Transverse colon (tissue), 4 donors: Measurements from ENCODE around the gene TPK1. TPM values are rescaled to one million over a fixed set of nuclear protein-coding genes. Genes with fewer than 3 reads are reported as not detected.

Source experiments
- DNase-seq: peaks from one replicate; pipeline ENCODE4 v3.0.0-alpha.2; 2019
- H3K27ac ChIP-seq, 4 donors: fragments of 200-600 bp; sonication (generic); 2 replicates each; pipeline ENCODE4 v1.5.1; 2016 to 2018; ENCODE audit warnings: inconsistent platforms in 4 of 4
- H3K27me3 ChIP-seq: fragments of 200-600 bp; sonication (generic); 2 replicates; pipeline ENCODE4 v1.5.1; 2017; ENCODE audit warnings: inconsistent platforms
- H3K36me3 ChIP-seq, 4 donors: fragments of 200-600 bp; sonication (generic); 2 replicates each; pipeline ENCODE4 v1.5.1; 2017 to 2019; ENCODE audit warnings: inconsistent platforms in 4 of 4
- H3K4me1 ChIP-seq, 4 donors: fragments of 200-600 bp; sonication (generic); 2 replicates each; pipeline ENCODE4 v1.5.1; 2017 to 2020; ENCODE audit warnings: inconsistent platforms in 4 of 4
- H3K4me3 ChIP-seq, 4 donors: fragments of 200-600 bp; sonication (generic); 1 replicate in 1 of 4; 2 replicates in 3 of 4; pipeline versions ENCODE4 v1.5.1 to v1.6.1; 2017 to 2019; ENCODE audit warnings: inconsistent platforms in 4 of 4
- H3K9me3 ChIP-seq, 2 donors: fragments of 200-600 bp; sonication (generic); 2 replicates each; pipeline ENCODE4 v1.5.1; 2017 to 2019; ENCODE audit warnings: inconsistent platforms in 2 of 2
- CTCF ChIP-seq, 5 experiments: fragments of 200-600 bp in 3 of 5; fragments of 450-650 bp in 2 of 5; sonication (generic) in 3 of 5; IDR thresholded peaks; 1 replicate in 2 of 5; 2 replicates in 3 of 5; pipeline ENCODE4 v1.5.1; 2016 to 2017; ENCODE audit warnings: antibody characterized with exemption in 5 of 5, inconsistent platforms in 3 of 5, mild to moderate bottlenecking in 2 of 5, moderate library complexity in 1 of 5
- EP300 ChIP-seq: sonication (generic); formaldehyde crosslinking; IDR thresholded peaks from one replicate; pipeline ENCODE4 v1.6.1; 2017; ENCODE audit warnings: antibody characterized with exemption, low read depth
- POLR2A ChIP-seq: fragments of 450-650 bp; IDR thresholded peaks from one replicate; pipeline ENCODE4 v1.6.1; 2016; ENCODE audit warnings: antibody characterized with exemption, mild to moderate bottlenecking, moderate library complexity
- POLR2AphosphoS5 ChIP-seq, 3 donors: sonication (generic); formaldehyde crosslinking; IDR thresholded peaks; one replicate each; pipeline ENCODE4 v1.6.1; 2016; ENCODE audit warnings: antibody characterized with exemption in 3 of 3
- WGBS, 2 donors: methylation state at CpG; one replicate each; pipeline ENCODE4 v1.1.5; 2018; ENCODE audit warnings: low coverage in 1 of 2; 5-methylcytosine and 5-hydroxymethylcytosine counted together
- in situ Hi-C, 4 donors: fragments of 200-750 bp; cut with MboI; loops; one replicate each; pipeline versions ENCODE4 v1.15.0 to v1.15.1; 2017; ENCODE audit warnings: low sequenced_read_pairs in 3 of 4, low pct_ligation_motif_present in 1 of 4, low pct_unique_long_range_greater_than_20kb in 1 of 4
- intact Hi-C: fragments of 100-400 bp; cut with DNase I; formaldehyde crosslinking; loops from one replicate; pipeline ENCODE4 v1.15.1; 2023; ENCODE audit warnings: low total_unique reads
- total RNA-seq, 4 donors: library from RNA; depleted of rRNA; stranded (reverse); fragments of >200 nt; gene quantifications; one replicate each; pipeline ENCODE4 v1.1.0, GENCODE V29; 2016

Gene TPK1
- total RNA-seq, 4 donors from 2014 or later, result 1.4 to 17.3 (median 14.6) TPM

GRCh38 chr7:144820552-144820951 is 15.3 kb downstream of the TPK1 start:
- Histone ChIP-seq H3K27ac (no peak overlapping the region), H3K4me3 (no peak overlapping the region), H3K36me3 (no peaks in the 10 kb centered on the region), H3K4me1 (peaks cover 0 to 9% (median 0%) of the 10 kb centered on the region in 4 donors), H3K9me3 (no peaks in the 10 kb centered on the region), H3K27me3 (no peaks in the 10 kb centered on the region)
- in situ Hi-C loops, result no loop called here
- intact Hi-C loops, result no loop called here
- TF ChIP-seq POLR2A (no peak), CTCF (IDR thresholded peaks at IDR 0.05) (no peak), POLR2AphosphoS5 (IDR thresholded peaks at IDR 0.05) (no peak), EP300 (no peak)
- DNase-seq, result no peak

- no peak for TF ChIP-seq EP300
- TF ChIP-seq POLR2A, result no peak
- TF ChIP-seq POLR2AphosphoS5 (IDR thresholded peaks at IDR 0.05), result no peak
- no peak for TF ChIP-seq CTCF (IDR thresholded peaks at IDR 0.05)
- no peaks in the 10 kb centered on the region for H3K27me3 ChIP-seq
- no peak overlapping the region for H3K4me3 ChIP-seq
- no peak for DNase-seq
- no peak overlapping the region for H3K27ac ChIP-seq
- WGBS, 2 donors, result 83 to 89% methylated on average over 1 of the region's 1 CpG
- H3K4me1 ChIP-seq, result peaks cover 0 to 9% (median 0%) of the 10 kb centered on the region in 4 donors
- intact Hi-C loops (no loop called here), in situ Hi-C loops (no loop called here)
- H3K9me3 ChIP-seq, result no peaks in the 10 kb centered on the region
- H3K36me3 ChIP-seq, result no peaks in the 10 kb centered on the region
These were observed 16.3 kb downstream of the TPK1 start for GRCh38 chr7:144819566-144819965.

- TF ChIP-seq EP300, result no peak
- TF ChIP-seq POLR2A, result no peak
- no peak for TF ChIP-seq POLR2AphosphoS5 (IDR thresholded peaks at IDR 0.05)
- no peak for TF ChIP-seq CTCF (IDR thresholded peaks at IDR 0.05)
- Histone ChIP-seq H3K27ac (no peak overlapping the region), H3K4me3 (no peak overlapping the region), H3K4me1 (peaks cover 0 to 9% (median 0%) of the 10 kb centered on the region in 4 donors), H3K9me3 (no peaks in the 10 kb centered on the region), H3K36me3 (no peaks in the 10 kb centered on the region), H3K27me3 (no peaks in the 10 kb centered on the region)
- intact Hi-C loops, result no loop called here
- no peak for DNase-seq
- in situ Hi-C loops, result no loop called here
- 66 to 78% methylated on average over 3 to 4 of the region's 4 CpGs for WGBS, 2 donors
These were observed 17.3 kb downstream of the TPK1 start for GRCh38 chr7:144818511-144818910.

GRCh38 chr7:144817001-144817400 is 18.9 kb downstream of the TPK1 start:
- Histone ChIP-seq H3K27me3 (no peaks in the 10 kb centered on the region), H3K4me3 (no peak overlapping the region), H3K36me3 (no peaks in the 10 kb centered on the region), H3K27ac (no peak overlapping the region), H3K4me1 (peaks cover 0 to 14% (median 0%) of the 10 kb centered on the region in 4 donors), H3K9me3 (no peaks in the 10 kb centered on the region)
- DNase-seq, result no peak
- in situ Hi-C loops (no loop called here), intact Hi-C loops (no loop called here)
- WGBS, 2 donors, result 84 to 100% methylated on average over 2 to 3 of the region's 3 CpGs
- TF ChIP-seq CTCF (IDR thresholded peaks at IDR 0.05) (no peak), POLR2AphosphoS5 (IDR thresholded peaks at IDR 0.05) (no peak), EP300 (no peak), POLR2A (no peak)
